Type B pancreatic cell (in vitro differentiated cells): Measurements from ENCODE around the gene NTM. TPM values are rescaled to one million over a fixed set of nuclear protein-coding genes. Genes with fewer than 3 reads are reported as not detected.

Source experiments
- DNase-seq: peaks from one replicate; pipeline ENCODE4 v3.0.0; 2021; ENCODE audit warnings: mixed read lengths; ENCODE audit not compliant: unreplicated experiment; ENCODE audit errors: extremely low spot score
- H3K27ac Mint-ChIP-seq: 2 replicates; pipeline ENCODE4 v1.8.0; 2021; ENCODE audit warnings: mild to moderate bottlenecking, mixed read lengths
- H3K27me3 Mint-ChIP-seq: 2 replicates; pipeline ENCODE4 v1.8.0; 2021; ENCODE audit warnings: mixed read lengths
- H3K36me3 Mint-ChIP-seq: 2 replicates; pipeline ENCODE4 v1.8.0; 2021; ENCODE audit warnings: mixed read lengths
- H3K4me1 Mint-ChIP-seq: one replicate; pipeline ENCODE4 v1.8.0; 2021; ENCODE audit warnings: mixed read lengths; ENCODE audit not compliant: unreplicated experiment
- H3K4me3 Mint-ChIP-seq: 2 replicates; pipeline ENCODE4 v1.8.0; 2021; ENCODE audit warnings: mild to moderate bottlenecking, mixed read lengths
- H3K9me3 Mint-ChIP-seq: 2 replicates; pipeline ENCODE4 v1.8.0; 2021; ENCODE audit warnings: mixed read lengths
- CTCF ChIP-seq: fragments of 200-600 bp; sonication (generic); conservative IDR thresholded peaks from 2 replicates; pipeline ENCODE4 v1.5.0; 2021; ENCODE audit warnings: antibody characterized with exemption, mild to moderate bottlenecking
- total RNA-seq: library from RNA; stranded (reverse); gene quantifications from 2 replicates; pipeline ENCODE4 v1.2.1, GENCODE V29; 2021; ENCODE audit warnings: low replicate concordance

Gene NTM
- total RNA-seq, 1 donor from 2014 or later: 19.2 TPM

DNA sequence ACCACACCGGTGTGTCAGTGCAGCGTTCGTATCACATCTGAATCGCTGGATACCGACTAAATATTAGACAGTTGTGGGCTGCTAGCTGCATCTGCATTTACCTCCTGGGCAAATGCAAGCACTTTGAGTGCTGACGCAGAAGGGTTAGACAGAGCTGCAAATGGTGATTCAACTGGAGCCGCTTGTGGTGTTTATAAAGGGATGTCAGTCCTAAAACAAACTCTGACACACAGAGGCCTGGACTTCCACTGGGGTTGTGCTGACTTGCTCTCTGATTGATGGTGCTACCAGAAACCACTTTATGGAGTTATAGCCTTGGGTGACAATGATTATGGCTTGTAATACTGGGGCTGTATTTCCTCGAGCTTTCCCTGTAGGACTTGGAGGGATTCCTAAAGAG is 374.4 kb downstream of the NTM start:
- DNase-seq: no peak
- TF ChIP-seq CTCF: no peak
- Mint-ChIP-seq H3K9me3 (no peaks in the 10 kb centered on the region), H3K4me3 (no peak overlapping the region), H3K4me1 (peaks cover 6% of the 10 kb centered on the region), H3K27me3 (peaks cover 44% of the 10 kb centered on the region), H3K36me3 (no peaks in the 10 kb centered on the region), H3K27ac (no peak overlapping the region)

GRCh38 chr11:131745405-131745804 is 375.0 kb downstream of the NTM start:
- no peaks in the 10 kb centered on the region for H3K36me3 Mint-ChIP-seq
- no peak overlapping the region for H3K4me3 Mint-ChIP-seq
- H3K27me3 Mint-ChIP-seq: peaks cover 46% of the 10 kb centered on the region
- H3K9me3 Mint-ChIP-seq: no peaks in the 10 kb centered on the region
- H3K27ac Mint-ChIP-seq: no peak overlapping the region
- DNase-seq: no peak
- TF ChIP-seq CTCF: no peak
- H3K4me1 Mint-ChIP-seq: peaks cover 4% of the 10 kb centered on the region

GRCh38 chr11:131746201-131746600 is 375.8 kb downstream of the NTM start:
- Mint-ChIP-seq H3K27ac (no peak overlapping the region), H3K4me3 (no peak overlapping the region), H3K4me1 (peaks cover 4% of the 10 kb centered on the region), H3K27me3 (peaks cover 42% of the 10 kb centered on the region), H3K9me3 (no peaks in the 10 kb centered on the region), H3K36me3 (no peaks in the 10 kb centered on the region)
- no peak for TF ChIP-seq CTCF
- no peak for DNase-seq

DNA sequence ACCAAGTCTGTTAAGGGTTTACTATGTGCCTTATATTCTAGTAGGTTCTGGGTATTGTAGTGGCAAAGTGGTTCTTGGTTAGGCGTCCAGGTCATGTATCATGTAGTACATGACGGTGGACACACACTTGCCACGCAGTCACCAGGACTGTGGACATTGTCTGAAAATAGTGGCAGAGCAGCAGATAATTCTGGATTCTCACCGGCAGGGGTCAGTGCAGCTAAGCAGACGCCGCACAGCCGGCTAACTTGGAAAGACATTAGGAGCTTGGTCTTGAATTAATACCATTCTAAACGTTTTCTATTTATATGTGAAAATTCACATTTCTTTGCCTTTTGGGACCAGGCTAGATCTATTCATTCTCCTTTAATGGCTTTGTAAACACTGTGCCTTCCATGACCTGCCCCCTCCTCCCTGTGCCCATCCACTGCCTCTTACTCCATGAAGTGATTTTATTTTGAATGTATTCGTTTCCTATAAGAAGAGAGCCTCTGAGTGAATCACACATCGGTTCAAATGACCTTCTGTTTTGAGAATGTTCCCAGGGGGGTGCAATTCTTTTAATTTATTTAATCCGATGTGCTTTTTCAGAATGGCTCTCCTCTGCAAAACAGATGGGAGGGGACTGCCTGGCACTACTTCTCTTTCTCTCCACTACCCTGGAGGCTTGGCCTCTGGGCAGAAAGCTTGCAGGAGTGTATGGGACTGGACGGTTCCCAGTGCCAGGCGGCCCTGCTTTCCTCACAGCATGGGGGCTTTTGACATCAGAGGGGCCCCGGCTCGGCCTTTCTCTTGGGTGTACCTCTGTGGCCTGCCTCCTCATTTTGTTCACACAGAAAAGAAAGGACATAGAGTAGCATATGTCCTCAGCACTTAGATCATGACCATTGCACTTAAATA is 378.0 kb downstream of the NTM start:
- DNase-seq: no peak
- Mint-ChIP-seq H3K36me3 (peaks cover 3% of the 10 kb centered on the region), H3K4me1 (peaks cover 4% of the 10 kb centered on the region), H3K4me3 (no peak overlapping the region), H3K27me3 (peaks cover 42% of the 10 kb centered on the region), H3K27ac (no peak overlapping the region), H3K9me3 (peaks cover 5% of the 10 kb centered on the region)
- peak; percentile 94 for TF ChIP-seq CTCF

DNA sequence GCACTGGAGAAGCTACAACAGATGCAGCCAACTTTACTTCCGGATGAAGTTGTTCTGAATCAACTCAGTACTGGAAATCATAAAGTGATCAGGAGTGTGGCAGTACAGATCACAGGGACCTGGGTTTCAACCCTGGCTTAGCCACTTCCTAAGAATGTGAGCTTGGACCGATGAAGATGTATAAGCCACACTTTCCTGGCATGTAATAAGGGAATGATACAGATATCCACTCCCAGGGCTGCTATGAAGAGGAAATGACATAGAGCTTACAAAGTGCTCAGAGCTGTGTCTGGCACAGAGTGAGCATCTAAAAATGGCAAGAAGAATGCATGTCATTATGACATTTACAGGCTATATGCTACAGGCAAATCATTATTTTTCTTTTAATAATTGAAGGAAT is 378.7 kb downstream of the NTM start:
- H3K27ac Mint-ChIP-seq: no peak overlapping the region
- peaks cover 4% of the 10 kb centered on the region for H3K4me1 Mint-ChIP-seq
- H3K36me3 Mint-ChIP-seq: peaks cover 3% of the 10 kb centered on the region
- peaks cover 40% of the 10 kb centered on the region for H3K27me3 Mint-ChIP-seq
- peaks cover 5% of the 10 kb centered on the region for H3K9me3 Mint-ChIP-seq
- TF ChIP-seq CTCF: no peak
- H3K4me3 Mint-ChIP-seq: no peak overlapping the region
- no peak for DNase-seq
